HepG2 (cell line): ENCODE data around the gene ZNF514. TPM values are rescaled to one million over a fixed set of nuclear protein-coding genes. Genes with fewer than 3 reads are reported as not detected.
A peak's percentile ranks its signal among the peaks of the same experiment; 100 is the strongest.

Source experiments
- AHR ChIP-seq: IDR thresholded peaks from 2 replicates; pipeline ENCODE4 v1.6.1; 2018; ENCODE audit warnings: missing genetic modification reagents, missing compliant biosample characterization
- HNRNPL ChIP-seq: fragments of 200-400 bp; formaldehyde crosslinking; IDR thresholded peaks from 2 replicates; pipeline ENCODE4 v1.6.1; 2017; ENCODE audit warnings: mild to moderate bottlenecking, low read depth, low read length
- IRF1 ChIP-seq: sonication (generic); formaldehyde crosslinking; IDR thresholded peaks from 2 replicates; pipeline ENCODE4 v1.4.0; 2020; ENCODE audit warnings: low read depth, mild to moderate bottlenecking, missing genetic modification reagents
- KMT2A ChIP-seq: sonication (generic); formaldehyde crosslinking; IDR thresholded peaks from 2 replicates; pipeline ENCODE4 v1.4.0; 2020; ENCODE audit warnings: missing genetic modification reagents
- NCOR1 ChIP-seq: fragments of 200-600 bp; sonication (generic); IDR thresholded peaks from 2 replicates; pipeline ENCODE4 v1.7.0; 2017; ENCODE audit warnings: antibody characterized with exemption, low read length, borderline replicate concordance
- RAD51 ChIP-seq: fragments of 450-650 bp; IDR thresholded peaks from 2 replicates; pipeline ENCODE4 v1.6.1; 2016; ENCODE audit warnings: borderline replicate concordance
- REPIN1 ChIP-seq: sonication (generic); formaldehyde crosslinking; IDR thresholded peaks from 2 replicates; pipeline ENCODE4 v1.8.0; 2022; ENCODE audit warnings: missing genetic modification reagents, low read depth, mild to moderate bottlenecking, borderline replicate concordance
- SIN3A ChIP-seq: IDR thresholded peaks from 2 replicates; pipeline ENCODE4 v1.6.1; 2011; ENCODE audit warnings: low read depth, mild to moderate bottlenecking, control low read depth, low read length, borderline replicate concordance
- SMYD3 ChIP-seq: sonication (generic); formaldehyde crosslinking; IDR thresholded peaks from 2 replicates; pipeline ENCODE4 v1.8.1; 2023; ENCODE audit warnings: mild to moderate bottlenecking, missing genetic modification reagents
- ZC3H4 ChIP-seq: sonication (generic); formaldehyde crosslinking; IDR thresholded peaks from 2 replicates; pipeline ENCODE4 v1.4.0; 2020; ENCODE audit warnings: missing genetic modification reagents, borderline replicate concordance
- ZNF256 ChIP-seq: sonication (generic); formaldehyde crosslinking; conservative IDR thresholded peaks from 2 replicates; pipeline ENCODE4 v1.4.0; 2020; ENCODE audit warnings: missing genetic modification reagents
- ZNF589 ChIP-seq: sonication (generic); formaldehyde crosslinking; conservative IDR thresholded peaks from 2 replicates; pipeline ENCODE4 v1.8.0; 2022; ENCODE audit warnings: mild to moderate bottlenecking, moderate library complexity, missing genetic modification reagents
- ZNF800 ChIP-seq: sonication (generic); formaldehyde crosslinking; IDR thresholded peaks from 2 replicates; pipeline ENCODE4 v1.4.0; 2020; ENCODE audit warnings: missing genetic modification reagents
- polyA plus RNA-seq, 8 experiments: library from polyadenylated mRNA; depleted of rRNA in 3 of 8; stranded (reverse) in 7 of 8; unstranded in 1 of 8; fragments of >200 nt; fragmentation: Illumina TruSeq in 4 of 8; extraction: Trizol in 4 of 8; gene quantifications; 2 replicates each; pipeline versions ENCODE4 v1.2.1 to v1.2.3, GENCODE V29; 2011 to 2016; ENCODE audit warnings: low read depth in 4 of 8, missing spikeins in 1 of 8, mixed read lengths in 1 of 8; ENCODE audit not compliant: insufficient read depth in 1 of 8
- total RNA-seq, 5 experiments: library from RNA; depleted of rRNA; stranded (reverse); fragments of >200 nt; fragmentation: Illumina TruSeq; extraction: Trizol; gene quantifications; 2 replicates each; pipeline ENCODE4 v1.2.3, GENCODE V29; 2016; ENCODE audit warnings: low read depth in 1 of 5
- TF ChIP-seq, protein P1 (sequence below): IDR thresholded peaks from 2 replicates; pipeline ENCODE4 v1.6.1; 2018; ENCODE audit warnings: missing genetic modification reagents, mild to moderate bottlenecking, missing compliant biosample characterization
- TF ChIP-seq, protein P2 (sequence below): sonication (generic); formaldehyde crosslinking; IDR thresholded peaks from 2 replicates; pipeline ENCODE4 v1.5.1; 2020; ENCODE audit warnings: missing genetic modification reagents, mild to moderate bottlenecking, borderline replicate concordance
- TF ChIP-seq, protein P3 (sequence below): sonication (generic); formaldehyde crosslinking; IDR thresholded peaks from 2 replicates; pipeline ENCODE4 v1.4.0; 2020; ENCODE audit warnings: missing genetic modification reagents
- TF ChIP-seq, protein P4 (sequence below): sonication (generic); formaldehyde crosslinking; IDR thresholded peaks from 2 replicates; pipeline ENCODE4 v1.5.0; 2020; ENCODE audit warnings: mild to moderate bottlenecking, missing genetic modification reagents

The ZNF514 gene
- total and polyA plus RNA-seq, 2 of the 13 experiments (the other 11 are each of a cell fraction or from before 2014, with no cell fraction given): 15.2 to 18.7 TPM

GRCh38 chr2:95165371-95166064 lies 5.9 kb upstream of the ZNF514 start, which contains the start of gene ZNF2 (continued):
- TF ChIP-seq NCOR1 (no peak), SIN3A (peak; percentile 53), KMT2A (CRISPR knock-in tag) (peak; percentile 89), ZNF589 (CRISPR knock-in tag) (peak; percentile 85), ZNF800 (no peak), RAD51 (no peak), HNRNPL (0 out of 2 replicates have a peak, but pooled peaks have one; percentile 73), ZNF256 (CRISPR knock-in tag) (0 out of 2 replicates have a peak, but pooled peaks have one; percentile 36), ZC3H4 (CRISPR knock-in tag) (no peak; the same call in none of the 2 replicates), IRF1 (no peak; the same call in 1 of the 2 replicates), SMYD3 (peak; percentile 72; the same call in 1 of the 2 replicates), REPIN1 (CRISPR knock-in tag) (peak; percentile 94), AHR (CRISPR knock-in tag) (0 out of 2 replicates have a peak, but pooled peaks have one; percentile 41)
- TF ChIP-seq, protein P1, sequence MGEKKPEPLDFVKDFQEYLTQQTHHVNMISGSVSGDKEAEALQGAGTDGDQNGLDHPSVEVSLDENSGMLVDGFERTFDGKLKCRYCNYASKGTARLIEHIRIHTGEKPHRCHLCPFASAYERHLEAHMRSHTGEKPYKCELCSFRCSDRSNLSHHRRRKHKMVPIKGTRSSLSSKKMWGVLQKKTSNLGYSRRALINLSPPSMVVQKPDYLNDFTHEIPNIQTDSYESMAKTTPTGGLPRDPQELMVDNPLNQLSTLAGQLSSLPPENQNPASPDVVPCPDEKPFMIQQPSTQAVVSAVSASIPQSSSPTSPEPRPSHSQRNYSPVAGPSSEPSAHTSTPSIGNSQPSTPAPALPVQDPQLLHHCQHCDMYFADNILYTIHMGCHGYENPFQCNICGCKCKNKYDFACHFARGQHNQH (CRISPR knock-in tag): peak; percentile 91
- TF ChIP-seq, protein P2, sequence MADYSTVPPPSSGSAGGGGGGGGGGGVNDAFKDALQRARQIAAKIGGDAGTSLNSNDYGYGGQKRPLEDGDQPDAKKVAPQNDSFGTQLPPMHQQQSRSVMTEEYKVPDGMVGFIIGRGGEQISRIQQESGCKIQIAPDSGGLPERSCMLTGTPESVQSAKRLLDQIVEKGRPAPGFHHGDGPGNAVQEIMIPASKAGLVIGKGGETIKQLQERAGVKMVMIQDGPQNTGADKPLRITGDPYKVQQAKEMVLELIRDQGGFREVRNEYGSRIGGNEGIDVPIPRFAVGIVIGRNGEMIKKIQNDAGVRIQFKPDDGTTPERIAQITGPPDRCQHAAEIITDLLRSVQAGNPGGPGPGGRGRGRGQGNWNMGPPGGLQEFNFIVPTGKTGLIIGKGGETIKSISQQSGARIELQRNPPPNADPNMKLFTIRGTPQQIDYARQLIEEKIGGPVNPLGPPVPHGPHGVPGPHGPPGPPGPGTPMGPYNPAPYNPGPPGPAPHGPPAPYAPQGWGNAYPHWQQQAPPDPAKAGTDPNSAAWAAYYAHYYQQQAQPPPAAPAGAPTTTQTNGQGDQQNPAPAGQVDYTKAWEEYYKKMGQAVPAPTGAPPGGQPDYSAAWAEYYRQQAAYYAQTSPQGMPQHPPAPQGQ: no peak
- TF ChIP-seq, protein P3, sequence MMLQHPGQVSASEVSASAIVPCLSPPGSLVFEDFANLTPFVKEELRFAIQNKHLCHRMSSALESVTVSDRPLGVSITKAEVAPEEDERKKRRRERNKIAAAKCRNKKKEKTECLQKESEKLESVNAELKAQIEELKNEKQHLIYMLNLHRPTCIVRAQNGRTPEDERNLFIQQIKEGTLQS (CRISPR knock-in tag): no peak
- TF ChIP-seq, protein P4, sequence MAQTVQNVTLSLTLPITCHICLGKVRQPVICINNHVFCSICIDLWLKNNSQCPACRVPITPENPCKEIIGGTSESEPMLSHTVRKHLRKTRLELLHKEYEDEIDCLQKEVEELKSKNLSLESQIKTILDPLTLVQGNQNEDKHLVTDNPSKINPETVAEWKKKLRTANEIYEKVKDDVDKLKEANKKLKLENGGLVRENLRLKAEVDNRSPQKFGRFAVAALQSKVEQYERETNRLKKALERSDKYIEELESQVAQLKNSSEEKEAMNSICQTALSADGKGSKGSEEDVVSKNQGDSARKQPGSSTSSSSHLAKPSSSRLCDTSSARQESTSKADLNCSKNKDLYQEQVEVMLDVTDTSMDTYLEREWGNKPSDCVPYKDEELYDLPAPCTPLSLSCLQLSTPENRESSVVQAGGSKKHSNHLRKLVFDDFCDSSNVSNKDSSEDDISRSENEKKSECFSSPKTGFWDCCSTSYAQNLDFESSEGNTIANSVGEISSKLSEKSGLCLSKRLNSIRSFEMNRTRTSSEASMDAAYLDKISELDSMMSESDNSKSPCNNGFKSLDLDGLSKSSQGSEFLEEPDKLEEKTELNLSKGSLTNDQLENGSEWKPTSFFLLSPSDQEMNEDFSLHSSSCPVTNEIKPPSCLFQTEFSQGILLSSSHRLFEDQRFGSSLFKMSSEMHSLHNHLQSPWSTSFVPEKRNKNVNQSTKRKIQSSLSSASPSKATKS (CRISPR knock-in tag): 0 out of 2 replicates have a peak, but pooled peaks have one; percentile 3
